Trophoblast cell (in vitro differentiated cells and primary cell): ENCODE results near the gene C1QC.
"Not testable (repeated sequence)": the region's sequence is repeated elsewhere in the genome, so short reads cannot be mapped to it uniquely, and the experiment has no call there.

ENCODE experiments used
- DNase-seq, 2 donors: peaks; one replicate each; pipeline ENCODE4 v3.0.0-alpha.2; 2016
- H2AFZ ChIP-seq: 2 replicates; pipeline ENCODE4 v1.6.1; 2013; ENCODE audit warnings: low read length, moderate library complexity, mild to moderate bottlenecking; ENCODE audit not compliant: insufficient read depth, poor library complexity
- H2AK5ac ChIP-seq: 2 replicates; pipeline ENCODE4 v1.6.1; 2013; ENCODE audit warnings: mild to moderate bottlenecking, low read length
- H2BK120ac ChIP-seq: 2 replicates; pipeline ENCODE4 v1.6.1; 2013; ENCODE audit warnings: low read length, mild to moderate bottlenecking, moderate library complexity; ENCODE audit not compliant: insufficient read depth, poor library complexity
- H2BK12ac ChIP-seq: 2 replicates; pipeline ENCODE4 v1.6.1; 2013; ENCODE audit warnings: mild to moderate bottlenecking, low read length, moderate library complexity
- H2BK5ac ChIP-seq: 2 replicates; pipeline ENCODE4 v1.6.1; 2013; ENCODE audit warnings: low read length, low read depth, moderate library complexity, mild to moderate bottlenecking; ENCODE audit not compliant: poor library complexity
- H3K14ac ChIP-seq: 2 replicates; pipeline ENCODE4 v1.6.1; 2013; ENCODE audit warnings: mild to moderate bottlenecking, low read length
- H3K18ac ChIP-seq: 2 replicates; pipeline ENCODE4 v1.6.1; 2013; ENCODE audit warnings: mild to moderate bottlenecking, low read length
- H3K23ac ChIP-seq: 2 replicates; pipeline ENCODE4 v1.6.1; 2013; ENCODE audit warnings: low read length
- H3K27ac ChIP-seq: 2 replicates; pipeline ENCODE4 v1.5.1; 2013; ENCODE audit warnings: low read depth, mild to moderate bottlenecking, inconsistent platforms, low read length, moderate library complexity
- H3K27me3 ChIP-seq: 2 replicates; pipeline ENCODE4 v1.6.1; 2013; ENCODE audit warnings: inconsistent platforms, mild to moderate bottlenecking, low read length, moderate library complexity; ENCODE audit not compliant: insufficient read depth
- H3K36me3 ChIP-seq, 2 experiments: 1 replicate in 1 of 2; 2 replicates in 1 of 2; pipeline ENCODE4 v1.6.1; 2013; ENCODE audit warnings: low read length in 2 of 2, mild to moderate bottlenecking in 2 of 2, moderate library complexity in 1 of 2; ENCODE audit not compliant: insufficient read depth in 2 of 2, control insufficient read depth in 1 of 2
- H3K4ac ChIP-seq: 2 replicates; pipeline ENCODE4 v1.6.1; 2013; ENCODE audit warnings: low read depth, mild to moderate bottlenecking, low read length, moderate library complexity
- H3K4me1 ChIP-seq, 2 experiments: 1 replicate in 1 of 2; 2 replicates in 1 of 2; pipeline ENCODE4 v1.6.1; 2013; ENCODE audit warnings: low read length in 2 of 2, mild to moderate bottlenecking in 2 of 2, moderate library complexity in 1 of 2; ENCODE audit not compliant: insufficient read depth in 2 of 2, control insufficient read depth in 1 of 2
- H3K4me2 ChIP-seq: 2 replicates; pipeline ENCODE4 v1.6.1; 2013; ENCODE audit warnings: inconsistent platforms, mild to moderate bottlenecking, low read length, moderate library complexity
- H3K4me3 ChIP-seq: 2 replicates; pipeline ENCODE4 v1.5.1; 2013; ENCODE audit warnings: mild to moderate bottlenecking, low read depth, low read length, inconsistent platforms
- H3K79me1 ChIP-seq: one replicate; pipeline ENCODE4 v1.6.1; 2013; ENCODE audit warnings: low read length
- H3K79me2 ChIP-seq: 2 replicates; pipeline ENCODE4 v1.6.1; 2013; ENCODE audit warnings: low read length, mild to moderate bottlenecking; ENCODE audit not compliant: control insufficient read depth, insufficient read depth, poor library complexity
- H3K9ac ChIP-seq: 2 replicates; pipeline ENCODE4 v1.6.1; 2013; ENCODE audit warnings: mild to moderate bottlenecking, low read length
- H3K9me3 ChIP-seq: 2 replicates; pipeline ENCODE4 v1.6.1; 2013; ENCODE audit warnings: low read depth, mild to moderate bottlenecking, control low read depth, inconsistent platforms, low read length; ENCODE audit not compliant: insufficient read depth
- H4K12ac ChIP-seq: 2 replicates; pipeline ENCODE4 v1.6.1; 2013; ENCODE audit warnings: low read depth, mild to moderate bottlenecking, low read length, moderate library complexity
- H4K8ac ChIP-seq: 2 replicates; pipeline ENCODE4 v1.6.1; 2013; ENCODE audit warnings: low read depth, mild to moderate bottlenecking, low read length, moderate library complexity
- H4K91ac ChIP-seq: one replicate; pipeline ENCODE4 v1.6.1; 2013; ENCODE audit warnings: low read depth, mild to moderate bottlenecking, low read length, moderate library complexity
- WGBS: extraction: QIAGEN DNeasy Blood & Tissue Kit; methylation state at CpG from one replicate; pipeline ENCODE4 v1.1.7; 2013; ENCODE audit warnings: missing lambda C conversion rate; ENCODE audit not compliant: insufficient read length, insufficient coverage; ENCODE audit errors: extremely low coverage; 5-methylcytosine and 5-hydroxymethylcytosine counted together

The C1QC gene

GRCh38 chr1:22668840-22669239 is 25.4 kb downstream of the C1QC start:
- H2AK5ac ChIP-seq, DNase-seq, H3K27ac ChIP-seq, H3K14ac ChIP-seq, H2BK5ac ChIP-seq, H3K4me1 ChIP-seq, H3K9ac ChIP-seq, H3K9me3 ChIP-seq, H3K4me2 ChIP-seq, H3K27me3 ChIP-seq, H4K12ac ChIP-seq, H3K4ac ChIP-seq, H3K79me1 ChIP-seq, H3K4me3 ChIP-seq, H2AFZ ChIP-seq, H3K23ac ChIP-seq, H2BK120ac ChIP-seq, H3K36me3 ChIP-seq, H2BK12ac ChIP-seq, H3K79me2 ChIP-seq, H3K18ac ChIP-seq, H4K91ac ChIP-seq, H4K8ac ChIP-seq: not testable (repeated sequence)
- no CpG with 5 or more reads among the region's 2 CpGs for WGBS

DNA sequence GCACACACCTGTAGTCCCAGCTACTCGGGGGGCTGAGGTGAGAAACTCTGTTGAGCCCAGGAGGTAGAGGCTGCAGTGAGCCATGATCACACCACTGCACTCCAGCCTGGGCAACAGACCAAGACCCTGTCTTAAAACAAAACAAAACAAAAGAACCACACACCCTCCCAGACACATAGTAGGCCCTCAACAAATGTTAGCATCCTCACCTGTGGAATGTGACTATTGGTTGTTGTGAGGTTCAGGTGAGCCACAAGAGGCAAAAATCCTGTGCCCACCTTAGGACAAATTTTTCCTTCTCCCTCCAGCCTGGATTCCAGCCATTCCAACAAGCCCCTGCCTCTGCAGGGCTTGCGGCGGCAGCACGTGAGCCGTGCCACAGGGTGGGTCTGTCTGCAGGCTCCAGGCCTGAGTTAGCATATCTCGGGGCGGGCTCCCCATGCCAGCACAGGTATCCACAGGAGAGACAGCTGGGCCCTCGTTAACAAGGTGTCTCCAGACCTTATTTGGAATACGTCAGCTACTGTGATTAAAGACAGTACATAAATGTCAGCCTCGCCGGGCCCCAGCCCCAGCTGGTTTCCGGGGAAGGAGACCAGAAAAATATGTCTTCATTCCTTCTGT is 27.0 kb downstream of the C1QC start:
- no peak overlapping the region for H4K91ac ChIP-seq
- H3K4me3 ChIP-seq = no peak overlapping the region
- H2AK5ac ChIP-seq = no peak overlapping the region
- no peak overlapping the region for H4K12ac ChIP-seq
- no peak overlapping the region for H3K27ac ChIP-seq
- H2BK120ac ChIP-seq = no peak overlapping the region
- H2BK5ac ChIP-seq = no peak overlapping the region
- no peaks in the 10 kb centered on the region for H3K36me3 ChIP-seq
- DNase-seq = no peak
- no peak overlapping the region for H2BK12ac ChIP-seq
- H3K27me3 ChIP-seq = no peaks in the 10 kb centered on the region
- no peak overlapping the region for H3K23ac ChIP-seq
- peaks cover 0 to 2% of the 10 kb centered on the region in 2 experiments for H3K4me1 ChIP-seq
- H3K14ac ChIP-seq = no peak overlapping the region
- no peaks in the 10 kb centered on the region for H3K79me1 ChIP-seq
- no CpG with 5 or more reads among the region's 12 CpGs for WGBS
- no peak overlapping the region for H2AFZ ChIP-seq
- no peaks in the 10 kb centered on the region for H3K79me2 ChIP-seq
- H3K9me3 ChIP-seq = no peaks in the 10 kb centered on the region
- no peak overlapping the region for H3K9ac ChIP-seq
- no peak overlapping the region for H3K4ac ChIP-seq
- H3K4me2 ChIP-seq = no peak overlapping the region
- H3K18ac ChIP-seq = no peak overlapping the region
- no peak overlapping the region for H4K8ac ChIP-seq

- Histone ChIP-seq H2BK12ac (no peak overlapping the region), H3K79me2 (no peaks in the 10 kb centered on the region), H3K27me3 (no peaks in the 10 kb centered on the region), H3K4ac (no peak overlapping the region), H4K91ac (no peak overlapping the region), H2AFZ (no peak overlapping the region), H3K4me2 (no peak overlapping the region), H3K23ac (no peak overlapping the region), H2BK5ac (no peak overlapping the region), H3K36me3 (no peaks in the 10 kb centered on the region), H2BK120ac (no peak overlapping the region), H3K14ac (no peak overlapping the region), H3K9ac (no peak overlapping the region), H3K79me1 (no peaks in the 10 kb centered on the region), H3K27ac (no peak overlapping the region), H3K18ac (no peak overlapping the region), H2AK5ac (no peak overlapping the region), H3K9me3 (no peaks in the 10 kb centered on the region), H4K8ac (no peak overlapping the region), H3K4me1 (peaks cover 0 to 2% of the 10 kb centered on the region in 2 experiments), H4K12ac (no peak overlapping the region), H3K4me3 (no peak overlapping the region)
- no CpG with 5 or more reads among the region's 4 CpGs for WGBS
- no peak for DNase-seq
Measured at GRCh38 chr1:22671999-22672398, 28.6 kb downstream of the C1QC start.

DNA sequence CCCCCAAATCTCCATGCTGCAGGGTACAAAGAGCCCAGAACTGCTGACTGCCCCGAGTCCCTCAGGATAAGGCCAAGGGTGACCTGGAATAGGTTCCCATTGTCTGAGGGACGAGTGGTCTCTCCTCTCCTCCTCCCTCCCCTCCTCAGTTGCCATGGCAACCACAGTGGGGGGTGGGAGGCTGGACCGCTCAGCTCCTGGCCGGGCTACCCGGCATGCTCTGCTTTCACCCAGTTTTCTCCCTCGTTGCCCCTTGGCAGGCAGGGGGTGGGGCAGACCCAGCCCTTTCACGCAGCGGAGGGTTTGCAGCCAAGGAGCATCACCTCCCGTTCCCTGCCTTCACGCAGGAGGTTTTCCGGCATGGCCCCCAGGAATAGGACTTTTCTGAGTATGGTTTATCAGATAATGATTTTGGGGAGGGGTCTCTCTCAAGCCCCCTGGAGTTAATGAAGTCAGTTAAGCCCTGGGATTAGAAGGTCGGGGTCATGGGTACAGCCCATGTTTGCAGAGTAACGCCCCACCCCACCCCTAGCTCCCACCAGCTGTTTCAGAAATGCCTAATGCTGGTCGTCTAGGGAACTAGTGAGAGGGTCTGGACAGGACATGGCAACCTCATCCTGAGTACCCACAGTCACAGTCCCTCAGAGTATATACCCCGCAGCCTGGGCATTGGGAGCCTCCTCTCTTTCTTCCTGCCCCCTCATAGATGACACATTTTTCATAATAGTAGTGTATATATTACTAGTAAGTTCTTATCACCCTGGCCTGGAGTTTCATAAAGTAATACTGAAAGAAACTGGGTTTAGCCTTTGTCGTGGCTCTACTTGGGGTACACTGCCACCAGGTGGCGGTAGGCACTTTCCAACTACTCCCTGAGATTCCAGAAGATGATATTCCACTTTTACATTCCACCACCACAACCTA is 30.3 kb downstream of the C1QC start:
- WGBS = no CpG with 5 or more reads among the region's 17 CpGs
- H3K9me3 ChIP-seq = peaks cover 4% of the 10 kb centered on the region
- H2AK5ac ChIP-seq = no peak overlapping the region
- no peaks in the 10 kb centered on the region for H3K79me2 ChIP-seq
- H2BK12ac ChIP-seq = no peak overlapping the region
- H3K18ac ChIP-seq = no peak overlapping the region
- peaks cover 0 to 2% of the 10 kb centered on the region in 2 experiments for H3K4me1 ChIP-seq
- H3K27ac ChIP-seq = no peak overlapping the region
- H4K12ac ChIP-seq = no peak overlapping the region
- no peaks in the 10 kb centered on the region for H3K79me1 ChIP-seq
- no peak overlapping the region for H2BK5ac ChIP-seq
- H3K4me3 ChIP-seq = no peak overlapping the region
- H3K14ac ChIP-seq = no peak overlapping the region
- H2BK120ac ChIP-seq = no peak overlapping the region
- no peak overlapping the region for H3K4me2 ChIP-seq
- peak; percentile 12 to 73 for DNase-seq
- no peak overlapping the region for H3K23ac ChIP-seq
- no peak overlapping the region for H3K4ac ChIP-seq
- no peaks in the 10 kb centered on the region for H3K27me3 ChIP-seq
- no peak overlapping the region for H2AFZ ChIP-seq
- no peak overlapping the region for H3K9ac ChIP-seq
- H3K36me3 ChIP-seq = no peaks in the 10 kb centered on the region
- H4K91ac ChIP-seq = no peak overlapping the region
- no peak overlapping the region for H4K8ac ChIP-seq
